ENCODE results near the gene PRTFDC1.

The PRTFDC1 gene

GRCh38 chr10:24849501-24850299, 102.7 kb downstream of the PRTFDC1 start:
- Histone ChIP-seq H3K79me2 (ENCODE audit: control insufficient read depth, low read length) (no peaks in the 10 kb centered on the region), H3F3A (ENCODE audit: control insufficient read depth, insufficient read depth) (no peaks in the 10 kb centered on the region), H3K27me3 (ENCODE audit: control insufficient read depth, low read length) (no peaks in the 10 kb centered on the region), H3K4me2 (ENCODE audit: low read length) (no peak overlapping the region), H4K20me1 (ENCODE audit: control insufficient read depth, insufficient read depth, low read depth, low read length) (no peaks in the 10 kb centered on the region), H3K36me3 (ENCODE audit: control insufficient read depth, low read length) (no peaks in the 10 kb centered on the region), H3K4me3 (ENCODE audit: low read length) (no peak overlapping the region), H3K4me1 (ENCODE audit: control insufficient read depth, low read length) (no peaks in the 10 kb centered on the region), H3K9me2 (replicated peaks; ENCODE audit: control insufficient read depth, low read length) (no peaks in the 10 kb centered on the region), H3K27ac (ENCODE audit: low read depth, low read length) (no peak overlapping the region), H3K9me3 (ENCODE audit: control insufficient read depth, insufficient read depth, low read length) (no peaks in the 10 kb centered on the region)
- TF ChIP-seq, protein P1, sequence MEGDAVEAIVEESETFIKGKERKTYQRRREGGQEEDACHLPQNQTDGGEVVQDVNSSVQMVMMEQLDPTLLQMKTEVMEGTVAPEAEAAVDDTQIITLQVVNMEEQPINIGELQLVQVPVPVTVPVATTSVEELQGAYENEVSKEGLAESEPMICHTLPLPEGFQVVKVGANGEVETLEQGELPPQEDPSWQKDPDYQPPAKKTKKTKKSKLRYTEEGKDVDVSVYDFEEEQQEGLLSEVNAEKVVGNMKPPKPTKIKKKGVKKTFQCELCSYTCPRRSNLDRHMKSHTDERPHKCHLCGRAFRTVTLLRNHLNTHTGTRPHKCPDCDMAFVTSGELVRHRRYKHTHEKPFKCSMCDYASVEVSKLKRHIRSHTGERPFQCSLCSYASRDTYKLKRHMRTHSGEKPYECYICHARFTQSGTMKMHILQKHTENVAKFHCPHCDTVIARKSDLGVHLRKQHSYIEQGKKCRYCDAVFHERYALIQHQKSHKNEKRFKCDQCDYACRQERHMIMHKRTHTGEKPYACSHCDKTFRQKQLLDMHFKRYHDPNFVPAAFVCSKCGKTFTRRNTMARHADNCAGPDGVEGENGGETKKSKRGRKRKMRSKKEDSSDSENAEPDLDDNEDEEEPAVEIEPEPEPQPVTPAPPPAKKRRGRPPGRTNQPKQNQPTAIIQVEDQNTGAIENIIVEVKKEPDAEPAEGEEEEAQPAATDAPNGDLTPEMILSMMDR (IDR thresholded peaks at IDR 0.05; ENCODE audit: low read depth, low read length, poor library complexity, severe bottlenecking): no peak

- TF ChIP-seq, protein P1 (IDR thresholded peaks at IDR 0.05; ENCODE audit: low read depth, low read length, poor library complexity, severe bottlenecking): no peak
- no peak for TF ChIP-seq EZH2phosphoT487 (IDR thresholded peaks at IDR 0.05; ENCODE audit: borderline replicate concordance, low read length)
- Histone ChIP-seq H3K79me2 (ENCODE audit: control insufficient read depth, low read length) (no peaks in the 10 kb centered on the region), H3K27me3 (ENCODE audit: control insufficient read depth, low read length) (no peaks in the 10 kb centered on the region), H3K4me1 (ENCODE audit: control insufficient read depth, low read length) (no peaks in the 10 kb centered on the region), H3K4me2 (ENCODE audit: low read length) (no peak overlapping the region), H3K4me3 (ENCODE audit: low read length) (no peak overlapping the region), H3K27ac (ENCODE audit: low read depth, low read length) (no peak overlapping the region), H3K9me3 (ENCODE audit: control insufficient read depth, insufficient read depth, low read length) (no peaks in the 10 kb centered on the region), H3K9me2 (replicated peaks; ENCODE audit: control insufficient read depth, low read length) (no peaks in the 10 kb centered on the region), H3F3A (ENCODE audit: control insufficient read depth, insufficient read depth) (no peaks in the 10 kb centered on the region), H3K36me3 (ENCODE audit: control insufficient read depth, low read length) (no peaks in the 10 kb centered on the region), H4K20me1 (ENCODE audit: control insufficient read depth, insufficient read depth, low read depth, low read length) (no peaks in the 10 kb centered on the region)
Measured at GRCh38 chr10:24849051-24849450, 103.4 kb downstream of the PRTFDC1 start.

GRCh38 chr10:24848195-24848594, 104.2 kb downstream of the PRTFDC1 start:
- Histone ChIP-seq H3K4me3 (ENCODE audit: low read length) (no peak overlapping the region), H3K4me2 (ENCODE audit: low read length) (no peak overlapping the region), H3K27me3 (ENCODE audit: control insufficient read depth, low read length) (no peaks in the 10 kb centered on the region), H4K20me1 (ENCODE audit: control insufficient read depth, insufficient read depth, low read depth, low read length) (no peaks in the 10 kb centered on the region), H3K9me2 (replicated peaks; ENCODE audit: control insufficient read depth, low read length) (no peaks in the 10 kb centered on the region), H3K4me1 (ENCODE audit: control insufficient read depth, low read length) (no peaks in the 10 kb centered on the region), H3K9me3 (ENCODE audit: control insufficient read depth, insufficient read depth, low read length) (no peaks in the 10 kb centered on the region), H3K27ac (ENCODE audit: low read depth, low read length) (no peak overlapping the region), H3K79me2 (ENCODE audit: control insufficient read depth, low read length) (no peaks in the 10 kb centered on the region), H3K36me3 (ENCODE audit: control insufficient read depth, low read length) (no peaks in the 10 kb centered on the region), H3F3A (ENCODE audit: control insufficient read depth, insufficient read depth) (no peaks in the 10 kb centered on the region)
- TF ChIP-seq EZH2phosphoT487 (IDR thresholded peaks at IDR 0.05; ENCODE audit: borderline replicate concordance, low read length): no peak
- TF ChIP-seq, protein P1 (IDR thresholded peaks at IDR 0.05; ENCODE audit: low read depth, low read length, poor library complexity, severe bottlenecking): no peak

All from DOHH2 (cell line).